CD4-positive, alpha-beta T cell treated with Interleukin-17A for 4 hours (primary cell): ENCODE results near the gene DGAT2L6.
"Not testable (repeated sequence)": the region's sequence is repeated elsewhere in the genome, so short reads cannot be mapped to it uniquely, and the experiment has no call there.

Experiments used
- DNase-seq: peaks from one replicate; pipeline ENCODE4 v3.0.0-alpha.2; 2020; ENCODE audit warnings: mixed read lengths

DGAT2L6 gene

GRCh38 chrX:70201732-70202131, 24.4 kb downstream of the DGAT2L6 start:
- no peak for DNase-seq

- no peak for DNase-seq
Measured at GRCh38 chrX:70208479-70208878, 31.2 kb downstream of the DGAT2L6 start.

GRCh38 chrX:70209570-70209969, 32.3 kb downstream of the DGAT2L6 start:
- DNase-seq: not testable (repeated sequence)

- DNase-seq: no peak
Measured at GRCh38 chrX:70219938-70220764, 42.9 kb downstream of the DGAT2L6 start.

- DNase-seq: no peak
Measured at GRCh38 chrX:70226048-70226447, 48.8 kb downstream of the DGAT2L6 start.

- DNase-seq: no peak
Measured at GRCh38 chrX:70226687-70227086, 49.4 kb downstream of the DGAT2L6 start.

GRCh38 chrX:70231666-70232065, 54.4 kb downstream of the DGAT2L6 start:
- no peak for DNase-seq

GRCh38 chrX:70234355-70234754, 57.1 kb downstream of the DGAT2L6 start, which contains the start of gene AWAT1:
Gene AWAT1, plus strand, starts transcription at chrX:70234655. Its CDS starts 41 bp downstream, at chrX:70234696.
- DNase-seq: no peak

- DNase-seq: no peak
Measured at GRCh38 chrX:70240751-70241150, 63.5 kb downstream of the DGAT2L6 start.

GRCh38 chrX:70241501-70241900, 64.2 kb downstream of the DGAT2L6 start:
- DNase-seq: no peak

GRCh38 chrX:70243601-70244000, 66.3 kb downstream of the DGAT2L6 start:
- DNase-seq: not testable (repeated sequence)

- DNase-seq: no peak
Measured at GRCh38 chrX:70244881-70245280, 67.6 kb downstream of the DGAT2L6 start.

GRCh38 chrX:70247252-70247651, 70.0 kb downstream of the DGAT2L6 start:
- no peak for DNase-seq

GRCh38 chrX:70252491-70252890, 75.2 kb downstream of the DGAT2L6 start:
- DNase-seq: no peak

- DNase-seq: no peak
Measured at GRCh38 chrX:70253377-70254062, 76.2 kb downstream of the DGAT2L6 start.

- no peak for DNase-seq
Measured at GRCh38 chrX:70254063-70254400, 76.7 kb downstream of the DGAT2L6 start.

- no peak for DNase-seq
Measured at GRCh38 chrX:70254909-70255308, 77.6 kb downstream of the DGAT2L6 start.
